Stimulated activated CD4-positive, alpha-beta T cell treated with anti-CD3 and anti-CD28 coated beads, TNF-alpha, amount 100 ng/mL, for 48 hours (primary cell): ENCODE results near the gene PCDHGA5.
"Not testable (repeated sequence)": the region's sequence is repeated elsewhere in the genome, so short reads cannot be mapped to it uniquely, and the experiment has no call there.

ENCODE experiments used
- DNase-seq, 3 donors: peaks; one replicate each; pipeline ENCODE4 v3.0.0-alpha.2; 2020; ENCODE audit warnings: low read depth in 3 of 3

PCDHGA5 gene

DNA sequence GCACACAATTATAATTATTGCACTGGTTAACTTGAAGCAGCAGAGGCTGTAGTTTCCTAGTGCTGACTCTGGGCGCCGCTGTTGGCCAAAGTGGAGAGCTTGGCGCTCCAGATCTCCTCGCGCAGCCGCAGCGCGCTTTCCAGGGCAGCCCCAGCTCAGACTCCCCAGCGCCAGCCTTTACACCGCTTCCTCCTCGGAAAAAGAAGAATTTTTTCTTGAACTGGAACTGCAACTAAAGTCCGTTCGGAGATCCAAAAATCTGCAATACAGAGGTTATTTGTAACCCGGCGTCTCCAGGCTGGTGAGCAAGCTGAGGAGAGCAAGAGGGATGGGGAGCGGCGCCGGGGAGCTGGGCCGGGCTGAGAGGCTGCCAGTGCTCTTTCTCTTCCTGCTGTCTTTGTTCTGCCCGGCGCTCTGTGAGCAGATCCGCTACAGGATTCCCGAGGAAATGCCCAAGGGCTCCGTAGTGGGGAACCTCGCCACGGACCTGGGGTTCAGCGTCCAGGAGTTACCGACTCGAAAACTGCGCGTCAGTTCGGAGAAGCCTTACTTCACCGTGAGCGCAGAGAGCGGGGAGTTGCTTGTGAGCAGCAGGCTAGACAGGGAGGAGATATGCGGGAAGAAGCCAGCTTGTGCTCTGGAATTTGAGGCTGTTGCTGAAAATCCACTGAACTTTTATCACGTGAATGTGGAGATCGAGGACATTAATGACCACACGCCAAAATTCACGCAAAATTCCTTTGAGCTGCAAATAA lies 23.8 kb downstream of the PCDHGA5 start, which contains the start of gene PCDHGB4:
Gene PCDHGB4 (plus strand): TSS at position 142 of the 755 bp plus-strand sequence. CDS start 187 bp downstream, at position 329.
- DNase-seq: not testable (repeated sequence)

DNA sequence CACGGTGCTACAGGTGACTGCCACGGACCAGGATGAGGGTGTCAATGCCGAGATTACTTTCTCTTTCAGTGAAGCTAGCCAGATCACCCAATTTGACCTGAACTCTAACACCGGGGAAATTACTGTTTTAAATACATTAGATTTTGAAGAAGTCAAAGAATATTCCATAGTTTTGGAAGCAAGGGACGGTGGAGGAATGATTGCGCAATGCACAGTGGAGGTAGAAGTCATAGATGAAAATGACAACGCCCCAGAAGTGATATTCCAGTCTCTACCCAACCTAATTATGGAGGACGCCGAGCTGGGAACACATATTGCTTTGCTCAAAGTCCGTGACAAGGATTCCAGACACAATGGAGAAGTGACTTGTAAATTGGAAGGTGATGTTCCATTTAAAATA lies 24.7 kb downstream of the PCDHGA5 start:
- no peak for DNase-seq

DNA sequence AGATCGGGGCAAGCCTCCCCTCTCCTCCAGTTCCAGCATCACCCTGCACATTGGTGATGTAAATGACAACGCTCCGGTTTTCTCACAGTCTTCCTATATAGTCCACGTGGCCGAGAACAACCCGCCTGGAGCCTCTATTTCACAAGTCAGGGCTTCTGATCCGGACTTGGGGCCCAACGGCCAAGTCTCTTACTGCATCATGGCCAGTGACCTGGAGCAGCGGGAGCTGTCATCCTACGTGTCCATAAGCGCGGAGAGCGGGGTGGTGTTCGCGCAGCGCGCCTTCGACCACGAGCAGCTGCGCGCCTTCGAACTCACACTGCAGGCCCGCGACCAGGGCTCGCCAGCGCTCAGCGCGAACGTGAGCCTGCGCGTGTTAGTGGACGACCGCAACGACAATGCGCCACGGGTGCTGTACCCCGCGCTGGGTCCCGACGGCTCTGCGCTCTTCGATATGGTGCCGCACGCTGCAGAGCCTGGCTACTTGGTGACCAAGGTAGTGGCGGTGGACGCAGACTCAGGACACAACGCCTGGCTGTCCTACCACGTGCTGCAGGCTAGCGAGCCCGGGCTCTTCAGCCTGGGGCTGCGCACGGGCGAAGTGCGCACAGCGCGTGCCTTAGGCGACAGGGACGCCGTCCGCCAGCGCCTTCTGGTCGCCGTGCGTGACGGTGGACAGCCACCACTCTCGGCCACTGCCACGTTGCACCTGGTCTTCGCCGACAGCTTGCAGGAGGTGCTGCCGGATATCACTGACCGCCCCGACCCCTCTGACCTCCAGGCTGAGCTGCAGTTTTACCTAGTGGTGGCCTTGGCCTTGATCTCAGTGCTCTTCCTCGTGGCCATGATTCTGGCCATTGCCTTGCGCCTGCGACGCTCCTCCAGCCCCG lies 25.4 kb downstream of the PCDHGA5 start:
- no peak for DNase-seq

DNA sequence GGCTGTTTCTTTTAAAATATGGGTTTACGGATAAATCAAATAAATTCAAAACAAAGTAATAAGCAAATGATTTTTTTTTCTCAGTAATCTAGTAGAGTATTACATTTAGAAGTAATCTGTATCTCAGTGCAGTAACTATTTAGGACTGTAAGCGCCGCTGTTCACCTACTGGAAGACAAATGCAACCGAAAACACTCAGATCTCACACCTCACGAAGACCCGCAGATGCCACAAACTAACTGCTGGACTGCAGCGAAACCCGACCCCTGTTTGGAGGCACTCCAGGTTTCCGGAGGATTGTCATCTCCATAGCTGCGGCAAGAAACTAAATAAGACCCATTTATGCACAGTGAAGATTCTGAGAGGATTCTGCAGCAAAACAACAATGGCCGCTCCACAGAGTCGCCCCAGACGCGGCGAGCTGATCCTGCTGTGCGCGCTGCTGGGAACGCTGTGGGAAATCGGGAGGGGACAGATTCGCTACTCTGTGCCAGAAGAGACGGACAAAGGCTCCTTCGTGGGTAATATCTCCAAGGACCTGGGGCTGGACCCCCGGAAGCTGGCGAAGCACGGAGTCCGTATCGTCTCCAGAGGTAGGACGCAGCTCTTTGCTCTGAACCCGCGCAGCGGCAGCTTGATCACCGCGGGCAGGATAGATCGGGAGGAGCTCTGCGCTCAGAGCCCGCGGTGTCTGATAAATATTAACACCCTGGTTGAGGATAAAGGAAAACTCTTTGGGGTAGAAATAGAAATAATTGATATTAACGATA lies 28.7 kb downstream of the PCDHGA5 start, which contains the start of gene PCDHGA8:
Gene PCDHGA8 (plus strand): TSS at position 205 of the 770 bp plus-strand sequence. CDS start 181 bp downstream, at position 386.
- no peak for DNase-seq

DNA sequence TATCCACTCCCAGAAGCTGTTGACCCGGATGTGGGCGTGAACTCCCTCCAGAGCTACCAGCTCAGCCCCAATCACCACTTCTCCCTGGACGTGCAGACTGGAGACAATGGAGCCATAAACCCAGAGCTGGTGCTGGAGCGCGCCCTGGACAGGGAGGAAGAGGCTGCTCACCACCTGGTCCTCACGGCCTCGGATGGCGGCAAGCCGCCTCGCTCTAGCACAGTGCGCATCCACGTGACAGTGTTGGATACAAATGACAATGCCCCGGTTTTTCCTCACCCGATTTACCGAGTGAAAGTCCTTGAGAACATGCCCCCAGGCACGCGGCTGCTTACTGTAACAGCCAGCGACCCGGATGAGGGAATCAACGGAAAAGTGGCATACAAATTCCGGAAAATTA lies 29.3 kb downstream of the PCDHGA5 start:
- no peak for DNase-seq

DNA sequence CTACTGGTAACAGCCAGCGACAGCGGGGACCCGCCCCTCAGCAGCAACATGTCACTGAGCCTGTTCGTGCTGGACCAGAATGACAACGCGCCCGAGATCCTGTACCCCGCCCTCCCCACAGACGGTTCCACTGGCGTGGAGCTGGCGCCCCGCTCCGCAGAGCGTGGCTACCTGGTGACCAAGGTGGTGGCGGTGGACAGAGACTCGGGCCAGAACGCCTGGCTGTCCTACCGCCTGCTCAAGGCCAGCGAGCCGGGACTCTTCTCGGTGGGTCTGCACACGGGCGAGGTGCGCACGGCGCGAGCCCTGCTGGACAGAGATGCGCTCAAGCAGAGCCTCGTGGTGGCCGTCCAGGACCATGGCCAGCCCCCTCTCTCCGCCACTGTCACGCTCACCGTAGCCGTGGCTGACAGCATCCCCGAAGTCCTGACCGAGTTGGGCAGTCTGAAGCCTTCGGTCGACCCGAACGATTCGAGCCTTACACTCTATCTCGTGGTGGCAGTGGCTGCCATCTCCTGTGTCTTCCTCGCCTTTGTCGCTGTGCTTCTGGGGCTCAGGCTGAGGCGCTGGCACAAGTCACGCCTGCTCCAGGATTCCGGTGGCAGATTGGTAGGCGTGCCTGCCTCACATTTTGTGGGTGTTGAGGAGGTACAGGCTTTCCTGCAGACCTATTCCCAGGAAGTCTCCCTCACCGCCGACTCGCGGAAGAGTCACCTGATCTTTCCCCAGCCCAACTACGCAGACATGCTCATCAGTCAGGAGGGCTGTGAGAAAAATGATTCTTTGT lies 30.6 kb downstream of the PCDHGA5 start:
- DNase-seq: not testable (repeated sequence)

DNA sequence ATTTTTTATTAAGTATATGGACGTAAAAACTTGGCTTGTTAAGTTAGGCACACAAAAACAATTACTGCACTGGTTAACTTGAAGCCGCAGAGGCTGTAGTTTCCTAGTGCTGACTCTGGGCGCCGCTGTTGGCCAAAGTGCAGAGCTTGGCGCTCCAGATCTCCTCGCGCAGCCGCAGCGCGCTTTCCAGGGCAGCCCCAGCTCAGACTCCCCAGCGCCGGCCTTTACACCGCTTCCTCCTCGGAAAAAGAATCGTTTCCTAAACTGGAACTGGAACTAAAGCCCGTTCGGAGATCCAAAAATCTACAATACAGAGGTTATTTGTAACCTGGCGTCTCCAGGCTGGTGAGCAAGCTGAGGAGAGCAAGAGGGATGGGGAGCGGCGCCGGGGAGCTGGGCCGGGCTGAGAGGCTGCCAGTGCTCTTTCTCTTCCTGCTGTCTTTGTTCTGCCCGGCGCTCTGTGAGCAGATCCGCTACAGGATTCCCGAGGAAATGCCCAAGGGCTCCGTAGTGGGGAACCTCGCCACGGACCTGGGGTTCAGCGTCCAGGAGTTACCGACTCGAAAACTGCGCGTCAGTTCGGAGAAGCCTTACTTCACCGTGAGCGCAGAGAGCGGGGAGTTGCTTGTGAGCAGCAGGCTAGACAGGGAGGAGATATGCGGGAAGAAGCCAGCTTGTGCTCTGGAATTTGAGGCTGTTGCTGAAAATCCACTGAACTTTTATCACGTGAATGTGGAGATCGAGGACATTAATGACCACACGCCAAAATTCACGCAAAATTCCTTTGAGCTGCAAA lies 34.0 kb downstream of the PCDHGA5 start, which contains the start of gene PCDHGB5:
Gene PCDHGB5 (plus strand): TSS at position 192 of the 796 bp plus-strand sequence. CDS start 181 bp downstream, at position 373.
- peak in 1 of 3 donors; percentile 24 for DNase-seq

DNA sequence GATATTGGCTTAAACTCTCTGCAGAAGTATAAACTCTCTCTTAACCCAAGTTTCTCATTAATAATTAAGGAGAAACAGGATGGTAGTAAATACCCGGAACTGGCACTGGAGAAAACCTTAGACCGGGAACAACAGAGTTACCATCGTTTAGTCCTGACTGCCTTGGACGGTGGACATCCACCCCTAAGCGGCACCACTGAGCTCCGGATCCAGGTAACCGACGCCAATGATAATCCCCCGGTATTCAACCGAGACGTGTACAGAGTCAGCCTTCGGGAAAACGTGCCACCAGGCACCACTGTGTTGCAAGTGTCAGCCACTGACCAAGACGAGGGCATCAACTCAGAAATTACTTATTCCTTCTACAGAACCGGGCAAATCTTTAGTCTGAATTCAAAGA lies 34.6 kb downstream of the PCDHGA5 start:
- DNase-seq: no peak

DNA sequence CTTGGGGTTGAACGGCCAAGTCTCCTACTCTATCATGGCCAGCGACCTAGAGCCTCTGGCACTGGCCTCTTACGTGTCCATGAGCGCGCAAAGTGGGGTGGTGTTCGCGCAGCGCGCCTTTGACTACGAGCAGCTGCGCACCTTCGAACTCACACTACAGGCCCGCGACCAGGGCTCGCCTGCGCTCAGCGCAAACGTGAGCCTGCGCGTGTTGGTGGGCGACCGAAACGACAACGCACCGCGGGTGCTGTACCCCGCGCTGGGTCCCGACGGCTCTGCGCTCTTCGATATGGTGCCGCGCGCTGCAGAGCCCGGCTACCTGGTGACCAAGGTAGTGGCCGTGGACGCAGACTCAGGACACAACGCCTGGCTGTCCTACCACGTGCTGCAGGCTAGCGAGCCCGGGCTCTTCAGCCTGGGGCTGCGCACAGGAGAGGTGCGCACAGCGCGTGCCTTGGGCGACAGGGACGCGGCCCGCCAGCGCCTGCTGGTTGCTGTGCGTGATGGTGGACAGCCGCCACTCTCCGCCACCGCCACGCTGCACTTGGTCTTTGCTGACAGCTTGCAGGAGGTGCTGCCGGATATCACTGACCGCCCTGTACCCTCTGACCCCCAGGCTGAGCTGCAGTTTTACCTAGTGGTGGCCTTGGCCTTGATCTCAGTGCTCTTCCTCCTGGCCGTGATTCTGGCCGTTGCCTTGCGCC lies 35.7 kb downstream of the PCDHGA5 start:
- no peak for DNase-seq

DNA sequence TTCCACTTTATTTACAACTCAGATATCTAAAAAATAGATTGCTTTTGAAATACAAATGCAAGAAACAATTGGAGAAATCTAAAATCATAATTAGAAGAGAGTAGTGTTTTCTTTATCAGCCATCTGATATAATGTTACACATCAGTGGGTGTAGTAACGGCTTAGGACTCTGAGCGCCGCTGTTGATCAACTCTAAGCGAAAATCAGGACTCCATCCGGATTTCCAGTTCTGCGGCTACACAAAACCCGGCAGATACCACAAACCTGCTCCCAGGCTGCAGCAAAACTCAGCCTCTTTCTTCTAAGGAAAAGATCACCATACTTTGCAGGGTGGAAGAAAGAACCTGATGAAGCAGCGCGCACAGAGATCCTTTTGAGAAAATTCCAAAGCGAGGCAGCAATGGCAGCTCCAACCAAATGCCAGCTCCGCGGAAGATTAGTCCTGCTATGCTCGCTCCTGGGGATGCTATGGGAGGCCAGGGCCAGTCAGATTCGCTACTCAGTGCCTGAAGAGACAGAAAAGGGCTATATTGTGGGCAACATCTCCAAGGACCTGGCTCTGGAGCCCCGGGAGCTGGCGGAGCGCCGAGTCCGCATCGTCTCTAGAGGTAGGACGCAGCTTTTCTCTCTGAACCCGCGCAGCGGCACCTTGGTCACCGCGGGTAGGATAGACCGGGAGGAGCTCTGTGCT lies 38.7 kb downstream of the PCDHGA5 start, which contains the start of gene PCDHGA9:
Gene PCDHGA9 (plus strand): TSS at position 226 of the 691 bp plus-strand sequence. CDS start 175 bp downstream, at position 401.
- DNase-seq: no peak

DNA sequence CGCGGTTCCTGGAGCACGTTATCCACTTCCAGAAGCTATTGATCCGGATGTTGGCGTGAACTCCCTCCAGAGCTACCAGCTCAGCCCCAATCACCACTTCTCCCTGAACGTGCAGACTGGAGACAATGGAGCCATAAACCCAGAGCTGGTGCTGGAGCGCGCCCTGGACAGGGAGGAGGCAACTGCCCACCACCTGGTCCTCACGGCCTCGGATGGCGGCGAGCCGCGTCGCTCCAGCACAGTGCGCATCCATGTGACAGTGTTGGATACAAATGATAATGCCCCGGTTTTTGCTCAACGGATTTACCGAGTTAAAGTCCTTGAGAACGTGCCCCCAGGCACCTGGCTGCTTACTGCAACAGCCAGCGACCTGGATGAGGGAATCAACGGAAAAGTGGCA lies 39.4 kb downstream of the PCDHGA5 start:
- no peak for DNase-seq

DNA sequence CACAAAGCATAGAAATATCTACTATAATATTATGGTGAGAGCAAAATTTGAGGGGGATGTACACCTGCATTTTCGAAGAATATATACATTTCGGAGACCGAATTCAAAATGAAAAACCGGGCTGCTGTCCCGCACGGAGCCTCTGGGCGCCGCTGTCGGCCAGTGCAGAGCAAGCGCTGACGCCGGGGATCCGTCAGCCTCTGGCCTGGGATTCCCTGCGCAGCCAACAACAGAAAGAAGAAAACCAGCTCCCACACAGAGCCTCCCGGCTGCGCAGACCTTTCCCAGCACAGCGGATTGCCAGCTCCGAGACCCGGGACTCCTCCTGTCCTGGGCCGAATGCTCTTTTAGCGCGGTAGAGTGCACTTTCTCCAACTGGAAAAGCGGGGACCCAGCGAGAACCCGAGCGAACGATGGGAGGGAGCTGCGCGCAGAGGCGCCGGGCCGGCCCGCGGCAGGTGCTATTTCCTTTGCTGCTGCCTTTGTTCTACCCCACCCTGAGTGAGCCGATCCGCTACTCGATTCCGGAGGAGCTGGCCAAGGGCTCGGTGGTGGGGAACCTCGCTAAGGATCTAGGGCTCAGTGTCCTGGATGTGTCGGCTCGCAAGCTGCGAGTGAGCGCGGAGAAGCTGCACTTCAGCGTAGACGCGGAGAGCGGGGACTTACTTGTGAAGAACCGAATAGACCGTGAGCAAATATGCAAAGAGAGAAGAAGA lies 44.0 kb downstream of the PCDHGA5 start, which contains the start of gene PCDHGB6:
Gene PCDHGB6 (plus strand): TSS at position 232 of the 716 bp plus-strand sequence. CDS start 182 bp downstream, at position 414.
- not testable (repeated sequence) for DNase-seq

DNA sequence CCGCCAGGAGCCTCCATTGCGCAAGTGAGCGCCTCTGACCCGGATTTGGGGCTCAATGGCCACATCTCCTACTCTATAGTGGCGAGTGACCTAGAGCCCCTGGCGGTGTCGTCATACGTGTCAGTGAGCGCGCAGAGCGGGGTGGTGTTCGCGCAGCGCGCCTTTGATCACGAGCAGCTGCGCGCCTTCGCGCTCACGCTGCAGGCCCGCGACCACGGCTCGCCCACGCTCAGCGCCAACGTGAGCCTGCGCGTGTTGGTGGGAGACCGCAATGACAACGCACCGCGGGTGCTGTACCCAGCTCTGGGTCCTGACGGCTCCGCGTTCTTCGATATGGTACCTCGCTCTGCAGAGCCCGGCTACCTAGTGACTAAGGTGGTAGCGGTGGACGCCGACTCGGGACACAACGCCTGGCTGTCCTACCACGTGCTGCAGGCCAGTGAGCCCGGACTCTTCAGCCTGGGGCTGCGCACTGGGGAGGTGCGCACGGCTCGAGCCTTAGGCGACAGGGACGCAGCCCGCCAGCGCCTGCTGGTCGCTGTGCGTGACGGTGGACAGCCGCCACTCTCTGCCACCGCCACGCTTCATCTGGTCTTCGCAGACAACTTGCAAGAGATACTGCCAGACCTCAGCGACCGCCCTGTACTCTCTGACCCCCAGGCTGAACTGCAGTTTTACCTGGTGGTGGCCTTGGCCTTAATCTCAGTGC lies 45.8 kb downstream of the PCDHGA5 start:
- no peak for DNase-seq

DNA sequence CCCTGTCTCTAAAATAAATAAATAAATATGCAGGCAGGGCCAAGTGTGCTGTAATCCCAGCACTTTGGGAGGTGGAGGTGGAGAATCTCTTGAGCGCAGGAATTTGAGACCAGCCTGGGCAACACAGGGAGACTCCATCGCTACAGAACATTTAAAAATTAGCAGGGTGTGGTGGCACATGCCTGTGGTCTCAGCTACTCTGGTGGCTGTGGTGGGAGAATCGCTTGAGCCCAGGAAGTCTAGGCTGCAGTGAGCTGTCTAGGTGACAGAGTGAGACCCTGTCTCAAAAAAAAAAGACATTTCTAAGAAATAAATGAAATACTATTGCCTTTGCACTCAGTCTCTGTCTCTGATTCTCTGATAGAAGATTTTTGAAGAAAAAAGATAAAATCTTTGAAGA lies 47.6 kb downstream of the PCDHGA5 start:
- DNase-seq: no peak

DNA sequence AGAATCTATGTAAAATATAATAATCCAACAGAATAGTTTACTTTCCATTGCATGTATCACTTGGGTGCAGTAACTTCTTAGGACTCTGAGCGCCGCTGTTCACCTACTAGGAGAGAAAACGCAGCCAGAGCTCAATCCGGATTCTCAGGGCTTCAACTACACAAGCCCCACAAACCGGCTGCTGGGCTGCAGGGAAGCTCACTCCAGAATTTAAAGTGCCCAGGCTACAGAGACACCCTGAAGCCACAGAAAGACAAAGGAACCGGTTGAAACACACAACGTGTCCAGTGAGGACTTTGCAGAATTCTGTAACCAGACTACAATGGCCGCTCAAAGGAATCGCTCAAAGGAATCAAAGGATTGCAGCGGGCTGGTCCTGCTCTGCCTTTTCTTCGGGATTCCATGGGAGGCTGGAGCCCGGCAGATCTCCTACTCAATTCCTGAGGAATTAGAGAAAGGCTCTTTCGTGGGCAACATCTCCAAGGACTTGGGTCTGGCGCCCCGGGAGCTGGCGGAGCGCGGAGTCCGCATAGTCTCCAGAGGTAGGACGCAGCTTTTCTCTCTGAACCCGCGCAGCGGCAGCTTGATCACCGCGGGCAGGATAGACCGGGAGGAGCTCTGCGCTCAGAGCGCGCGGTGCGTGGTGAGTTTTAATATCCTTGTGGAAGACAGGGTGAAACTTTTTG lies 49.0 kb downstream of the PCDHGA5 start, which contains the start of gene PCDHGA10:
Gene PCDHGA10 (plus strand): TSS at position 134 of the 686 bp plus-strand sequence. CDS start 189 bp downstream, at position 323.
- DNase-seq: peak in 1 of 3 donors; percentile 22

DNA sequence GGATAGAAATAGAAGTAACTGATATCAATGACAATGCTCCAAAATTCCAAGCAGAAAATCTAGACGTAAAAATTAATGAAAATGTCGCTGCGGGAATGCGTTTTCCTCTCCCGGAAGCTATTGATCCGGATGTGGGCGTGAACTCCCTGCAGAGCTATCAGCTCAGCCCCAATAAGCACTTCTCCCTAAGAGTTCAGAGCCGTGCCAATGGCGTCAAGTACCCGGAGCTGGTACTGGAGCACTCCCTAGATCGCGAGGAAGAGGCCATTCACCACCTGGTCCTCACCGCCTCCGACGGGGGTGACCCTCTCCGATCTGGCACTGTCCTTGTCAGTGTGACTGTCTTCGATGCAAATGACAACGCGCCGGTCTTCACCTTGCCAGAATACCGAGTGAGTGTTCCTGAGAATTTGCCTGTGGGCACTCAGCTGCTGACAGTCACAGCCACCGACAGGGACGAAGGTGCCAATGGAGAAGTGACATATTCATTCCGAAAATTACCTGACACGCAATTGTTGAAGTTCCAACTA lies 49.6 kb downstream of the PCDHGA5 start:
- no peak for DNase-seq
